ENCODE results near the gene ARV1. TPM values are rescaled to one million over a fixed set of nuclear protein-coding genes. Genes with fewer than 3 reads are reported as not detected.

ARV1 gene
- total RNA-seq, 1 donor: 20.3 TPM

- peaks cover 6% of the 10 kb centered on the region for H3K4me1 ChIP-seq (ENCODE audit: insufficient read depth, low read length)
- DNase-seq (ENCODE audit: insufficient read length, low spot score, missing footprints): no peak
- no peak for TF ChIP-seq CTCF (IDR thresholded peaks at IDR 0.05; ENCODE audit: extremely low read depth, low read depth, low read length)
- H2AFZ ChIP-seq (ENCODE audit: low read length): no peak overlapping the region
- no peak overlapping the region for H3K4me3 ChIP-seq (ENCODE audit: insufficient read depth, low read length)
- no peak overlapping the region for H3K4me2 ChIP-seq (ENCODE audit: insufficient read depth, low read length)
- H3K36me3 ChIP-seq (ENCODE audit: insufficient read depth, low read length): no peaks in the 10 kb centered on the region
- H4K20me1 ChIP-seq (ENCODE audit: insufficient read depth, low read length): no peaks in the 10 kb centered on the region
- H3K79me2 ChIP-seq (ENCODE audit: insufficient read depth, low read length): no peaks in the 10 kb centered on the region
- no peak overlapping the region for H3K27ac ChIP-seq (ENCODE audit: low read depth, low read length)
- no peaks in the 10 kb centered on the region for H3K9me3 ChIP-seq (ENCODE audit: low read depth, low read length)
- H3K27me3 ChIP-seq (ENCODE audit: insufficient read depth, low read length): peaks cover 12% of the 10 kb centered on the region
Observed at GRCh38 chr1:231037585-231038517, 59.0 kb downstream of the ARV1 start.

- H3K27ac ChIP-seq (ENCODE audit: low read depth, low read length): no peak overlapping the region
- H3K79me2 ChIP-seq (ENCODE audit: insufficient read depth, low read length): no peaks in the 10 kb centered on the region
- H3K4me2 ChIP-seq (ENCODE audit: insufficient read depth, low read length): peak overlapping the region; percentile 76
- H3K27me3 ChIP-seq (ENCODE audit: insufficient read depth, low read length): peaks cover 12% of the 10 kb centered on the region
- peaks cover 6% of the 10 kb centered on the region for H3K4me1 ChIP-seq (ENCODE audit: insufficient read depth, low read length)
- no peak for TF ChIP-seq CTCF (IDR thresholded peaks at IDR 0.05; ENCODE audit: extremely low read depth, low read depth, low read length)
- no peaks in the 10 kb centered on the region for H3K36me3 ChIP-seq (ENCODE audit: insufficient read depth, low read length)
- peak overlapping the region; percentile 77 for H3K4me3 ChIP-seq (ENCODE audit: insufficient read depth, low read length)
- H3K9me3 ChIP-seq (ENCODE audit: low read depth, low read length): no peaks in the 10 kb centered on the region
- peak overlapping the region; percentile 45 for H2AFZ ChIP-seq (ENCODE audit: low read length)
- peak; percentile 96 for DNase-seq (ENCODE audit: insufficient read length, low spot score, missing footprints)
- no peaks in the 10 kb centered on the region for H4K20me1 ChIP-seq (ENCODE audit: insufficient read depth, low read length)
Observed at GRCh38 chr1:231039161-231040018, 60.5 kb downstream of the ARV1 start.

- Histone ChIP-seq H3K4me2 (ENCODE audit: insufficient read depth, low read length) (peak within 1 kb of the TSS; percentile 79), H3K79me2 (ENCODE audit: insufficient read depth, low read length) (no peaks in the 10 kb centered on the region), H3K27me3 (ENCODE audit: insufficient read depth, low read length) (peaks cover 12% of the 10 kb centered on the region), H3K36me3 (ENCODE audit: insufficient read depth, low read length) (no peaks in the 10 kb centered on the region), H3K27ac (ENCODE audit: low read depth, low read length) (no peak within 1 kb of the TSS), H2AFZ (ENCODE audit: low read length) (peak within 1 kb of the TSS; percentile 59), H3K4me1 (ENCODE audit: insufficient read depth, low read length) (peaks cover 6% of the 10 kb centered on the region), H3K4me3 (ENCODE audit: insufficient read depth, low read length) (peak within 1 kb of the TSS; percentile 77), H4K20me1 (ENCODE audit: insufficient read depth, low read length) (no peaks in the 10 kb centered on the region), H3K9me3 (ENCODE audit: low read depth, low read length) (no peaks in the 10 kb centered on the region)
- peak; percentile 96 for DNase-seq (ENCODE audit: insufficient read length, low spot score, missing footprints)
- TF ChIP-seq CTCF (IDR thresholded peaks at IDR 0.05; ENCODE audit: extremely low read depth, low read depth, low read length): no peak
Observed at GRCh38 chr1:231040019-231040799, 61.3 kb downstream of the ARV1 start, which contains the start of gene FAM89A. TSS of gene FAM89A (minus strand) at chr1:231040254. CDS start at chr1:231040211, 43 bp downstream.

Data from osteoblast (primary cell).